EL (cell line): Measurements from ENCODE around the gene TM2D1.

ENCODE experiments used
- DNase-seq: peaks from one replicate; pipeline ENCODE4 v3.0.0-alpha.2; 2016

Gene TM2D1

GRCh38 chr1:61642475-61643232 is 82.3 kb downstream of the TM2D1 start:
- DNase-seq: no peak

GRCh38 chr1:61641578-61642336 is 83.2 kb downstream of the TM2D1 start:
- peak; percentile 10 for DNase-seq

- DNase-seq: no peak
These were observed 84.1 kb downstream of the TM2D1 start for GRCh38 chr1:61640531-61641530.

- DNase-seq: no peak
These were observed 85.2 kb downstream of the TM2D1 start for GRCh38 chr1:61639608-61640336.

DNA sequence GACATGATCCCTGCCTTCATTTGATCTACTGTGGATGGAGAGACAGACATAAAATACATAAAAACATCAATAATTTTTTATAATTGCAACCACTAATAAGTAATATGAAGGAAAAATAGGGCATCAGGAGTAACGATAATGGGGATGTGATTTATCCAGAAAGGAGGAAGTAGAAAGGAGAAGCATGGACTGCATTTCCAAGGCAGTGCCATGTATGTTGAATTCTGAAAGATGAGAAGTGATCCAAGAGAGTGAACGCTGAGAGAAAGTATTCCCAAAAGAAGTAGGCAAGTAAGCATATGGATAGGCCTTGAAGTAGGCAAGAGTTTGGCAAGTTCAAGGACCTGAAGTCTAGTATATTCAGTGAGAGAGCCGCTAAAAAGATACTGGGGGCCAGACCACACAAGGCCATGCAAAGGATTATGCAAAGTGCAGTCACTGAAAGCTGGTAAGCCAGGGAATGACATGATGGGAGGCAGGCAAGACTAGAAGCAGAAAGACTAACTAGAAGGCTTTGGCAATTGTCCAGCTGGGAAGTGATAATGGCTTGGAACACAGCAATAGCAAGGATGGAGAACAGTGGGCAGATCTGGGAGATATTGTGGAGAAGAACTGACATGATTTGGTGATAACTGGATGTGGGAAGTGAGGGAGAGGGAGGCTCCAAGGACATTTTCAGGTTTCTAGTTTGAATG is 85.9 kb downstream of the TM2D1 start:
- DNase-seq: no peak

- peak; percentile 26 for DNase-seq
These were observed 86.6 kb downstream of the TM2D1 start for GRCh38 chr1:61638296-61638695.

- DNase-seq: no peak
These were observed 87.5 kb downstream of the TM2D1 start for GRCh38 chr1:61637470-61637869.

DNA sequence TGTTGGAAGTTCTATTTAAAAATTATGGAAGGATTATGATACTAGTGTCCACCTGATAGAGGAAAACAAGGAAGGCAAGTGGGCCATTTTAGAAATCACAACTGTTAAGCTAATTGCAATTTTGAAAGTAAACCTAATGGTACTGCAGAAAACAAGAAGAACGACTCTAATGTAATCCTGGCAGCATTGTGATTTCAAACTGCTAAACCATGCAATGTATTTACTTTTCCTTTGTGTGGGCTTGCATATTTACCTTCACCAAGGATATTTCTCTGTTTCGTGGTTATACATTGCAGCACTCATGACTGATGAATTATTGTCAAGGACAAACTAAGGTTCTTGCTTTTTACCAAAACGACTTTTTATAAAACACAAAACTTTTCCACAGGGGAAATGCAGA is 88.1 kb downstream of the TM2D1 start:
- no peak for DNase-seq

GRCh38 chr1:61636376-61636775 is 88.6 kb downstream of the TM2D1 start:
- DNase-seq: no peak

DNA sequence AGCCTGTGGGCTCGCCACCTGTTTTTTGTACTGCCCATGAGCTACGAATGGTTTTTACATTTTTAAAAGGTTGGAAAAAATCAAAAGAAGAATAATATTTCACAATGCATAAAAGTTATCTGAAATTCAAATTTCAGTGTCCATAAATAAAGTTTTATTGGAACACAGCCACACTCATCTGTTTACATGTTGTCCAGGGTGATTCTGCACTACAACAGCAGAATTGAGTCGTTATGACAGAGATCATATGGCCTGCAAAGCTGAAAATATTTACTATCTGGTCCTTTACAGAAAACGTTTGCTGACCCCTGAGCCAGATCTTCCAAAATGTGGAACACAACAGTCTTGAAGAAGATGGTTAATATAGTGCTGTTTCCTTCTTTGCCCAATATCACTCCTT is 89.4 kb downstream of the TM2D1 start:
- DNase-seq: no peak

GRCh38 chr1:61631436-61631835 is 93.5 kb downstream of the TM2D1 start:
- no peak for DNase-seq
